Activated naive CD4-positive, alpha-beta T cell treated with anti-CD3 and anti-CD28 coated beads, Interleukin-2, amount 50 U/mL, for 16 hours (primary cell): Measurements from ENCODE around the gene SNCB.
"Not testable (repeated sequence)": the region's sequence is repeated elsewhere in the genome, so short reads cannot be mapped to it uniquely, and the experiment has no call there.

Source experiments
- DNase-seq: peaks from one replicate; pipeline ENCODE4 v3.0.0-alpha.2; 2020

Gene SNCB

GRCh38 chr5:176621661-176622079, 8.7 kb downstream of the SNCB start:
- DNase-seq: no peak

GRCh38 chr5:176620333-176620981, 9.9 kb downstream of the SNCB start:
- no peak for DNase-seq

GRCh38 chr5:176619569-176620332, 10.6 kb downstream of the SNCB start:
- DNase-seq: no peak

- peak; percentile 84 for DNase-seq
These were observed 11.1 kb downstream of the SNCB start for GRCh38 chr5:176619203-176619568.

- DNase-seq: no peak
These were observed 11.6 kb downstream of the SNCB start for GRCh38 chr5:176618783-176619182.

GRCh38 chr5:176616511-176616910, 13.8 kb downstream of the SNCB start:
- no peak for DNase-seq

GRCh38 chr5:176614805-176615478, 15.4 kb downstream of the SNCB start:
- no peak for DNase-seq

- DNase-seq: no peak
These were observed 17.5 kb downstream of the SNCB start for GRCh38 chr5:176612855-176613254.

- no peak for DNase-seq
These were observed 18.3 kb downstream of the SNCB start for GRCh38 chr5:176612008-176612407.

GRCh38 chr5:176611435-176611834, 18.9 kb downstream of the SNCB start:
- peak; percentile 27 for DNase-seq

GRCh38 chr5:176610435-176610773, 19.9 kb downstream of the SNCB start:
- no peak for DNase-seq

GRCh38 chr5:176609724-176610434, 20.5 kb downstream of the SNCB start, which contains the start of gene GPRIN1:
TSS of gene GPRIN1 (minus strand) at chr5:176610156. CDS start at chr5:176599834, 10,322 bp downstream.
- DNase-seq: peak; percentile 64

- peak; percentile 31 for DNase-seq
These were observed 21.2 kb downstream of the SNCB start for GRCh38 chr5:176608937-176609723.

- no peak for DNase-seq
These were observed 22.1 kb downstream of the SNCB start for GRCh38 chr5:176608142-176608705.

- DNase-seq: no peak
These were observed 23.5 kb downstream of the SNCB start for GRCh38 chr5:176606875-176607274.

GRCh38 chr5:176606032-176606431, 24.3 kb downstream of the SNCB start:
- DNase-seq: no peak

- no peak for DNase-seq
These were observed 27.2 kb downstream of the SNCB start for GRCh38 chr5:176603091-176603490.

- no peak for DNase-seq
These were observed 28.3 kb downstream of the SNCB start for GRCh38 chr5:176601901-176602482.

GRCh38 chr5:176599749-176600430, 30.4 kb downstream of the SNCB start:
- not testable (repeated sequence) for DNase-seq

GRCh38 chr5:176597417-176598389, 32.6 kb downstream of the SNCB start:
- no peak for DNase-seq
